ENCODE measurements around the gene MAPK8IP2. TPM values are rescaled to one million over a fixed set of nuclear protein-coding genes. Genes with fewer than 3 reads are reported as not detected.
A peak's percentile ranks its signal among the peaks of the same experiment; 100 is the strongest.

The MAPK8IP2 gene
- total RNA-seq, 4 donors from 2014 or later, result 2.1 to 5.4 (median 3.6) TPM

DNA sequence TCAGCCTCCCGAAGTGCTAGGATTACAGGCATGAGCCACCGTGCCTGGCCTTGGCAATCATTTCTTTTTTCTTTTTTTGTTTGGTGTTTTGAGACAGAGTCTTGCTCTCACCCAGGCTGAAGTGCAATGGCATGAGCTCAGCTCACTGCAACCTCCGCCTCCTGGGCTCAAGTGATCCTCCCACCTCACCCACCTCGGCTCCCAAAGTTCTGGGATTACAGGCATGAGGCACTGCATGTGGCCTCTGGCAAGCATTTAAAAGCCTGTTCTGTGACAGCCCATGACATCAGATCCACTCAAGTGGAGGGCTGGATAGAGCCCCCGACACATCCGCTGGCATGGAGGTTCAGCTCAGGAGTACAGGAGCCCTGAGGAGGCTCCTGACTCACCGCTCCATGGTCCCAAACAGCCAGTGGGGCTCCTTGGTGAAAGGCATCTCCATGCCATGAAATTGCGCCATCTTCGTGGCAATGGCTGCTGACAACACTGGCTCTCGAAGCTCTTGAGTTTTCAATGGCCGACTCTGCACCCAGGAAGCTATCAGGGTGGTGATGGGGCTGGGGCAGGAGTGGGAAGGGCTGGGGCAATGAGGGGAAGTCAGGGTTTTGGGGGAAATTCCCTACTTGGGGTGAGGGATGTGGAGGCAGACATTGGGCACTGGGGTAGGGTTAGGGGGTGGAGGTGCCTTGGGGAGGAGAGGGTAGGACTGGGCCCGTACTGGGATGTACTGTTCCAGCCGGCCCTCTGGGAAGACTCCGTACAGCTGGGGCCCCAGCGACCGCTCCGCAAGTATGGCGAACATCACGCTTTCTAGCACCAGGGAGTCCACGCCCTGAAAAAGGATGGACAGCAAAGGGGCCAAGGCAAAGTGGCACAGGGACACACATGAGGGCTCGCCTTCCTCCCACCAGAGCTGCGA lies 19.3 kb upstream of the MAPK8IP2 start:
- intact Hi-C loops (cut with DNase I; ENCODE audit: low total_unique reads), result no loop called here
- WGBS, 2 donors, result 92 to 95% methylated on average over 22 of the region's 22 CpGs
- peak overlapping the region; percentile 51 for H3K4me3 ChIP-seq (ENCODE audit: low read depth, poor library complexity, severe bottlenecking)
- DNase-seq (ENCODE audit: low spot score in 2 of 2), result no peak
- TF ChIP-seq, protein P1, sequence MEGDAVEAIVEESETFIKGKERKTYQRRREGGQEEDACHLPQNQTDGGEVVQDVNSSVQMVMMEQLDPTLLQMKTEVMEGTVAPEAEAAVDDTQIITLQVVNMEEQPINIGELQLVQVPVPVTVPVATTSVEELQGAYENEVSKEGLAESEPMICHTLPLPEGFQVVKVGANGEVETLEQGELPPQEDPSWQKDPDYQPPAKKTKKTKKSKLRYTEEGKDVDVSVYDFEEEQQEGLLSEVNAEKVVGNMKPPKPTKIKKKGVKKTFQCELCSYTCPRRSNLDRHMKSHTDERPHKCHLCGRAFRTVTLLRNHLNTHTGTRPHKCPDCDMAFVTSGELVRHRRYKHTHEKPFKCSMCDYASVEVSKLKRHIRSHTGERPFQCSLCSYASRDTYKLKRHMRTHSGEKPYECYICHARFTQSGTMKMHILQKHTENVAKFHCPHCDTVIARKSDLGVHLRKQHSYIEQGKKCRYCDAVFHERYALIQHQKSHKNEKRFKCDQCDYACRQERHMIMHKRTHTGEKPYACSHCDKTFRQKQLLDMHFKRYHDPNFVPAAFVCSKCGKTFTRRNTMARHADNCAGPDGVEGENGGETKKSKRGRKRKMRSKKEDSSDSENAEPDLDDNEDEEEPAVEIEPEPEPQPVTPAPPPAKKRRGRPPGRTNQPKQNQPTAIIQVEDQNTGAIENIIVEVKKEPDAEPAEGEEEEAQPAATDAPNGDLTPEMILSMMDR (IDR thresholded peaks at IDR 0.05), result no peak
- TF ChIP-seq POLR2A (IDR thresholded peaks at IDR 0.05), result no peak

DNA sequence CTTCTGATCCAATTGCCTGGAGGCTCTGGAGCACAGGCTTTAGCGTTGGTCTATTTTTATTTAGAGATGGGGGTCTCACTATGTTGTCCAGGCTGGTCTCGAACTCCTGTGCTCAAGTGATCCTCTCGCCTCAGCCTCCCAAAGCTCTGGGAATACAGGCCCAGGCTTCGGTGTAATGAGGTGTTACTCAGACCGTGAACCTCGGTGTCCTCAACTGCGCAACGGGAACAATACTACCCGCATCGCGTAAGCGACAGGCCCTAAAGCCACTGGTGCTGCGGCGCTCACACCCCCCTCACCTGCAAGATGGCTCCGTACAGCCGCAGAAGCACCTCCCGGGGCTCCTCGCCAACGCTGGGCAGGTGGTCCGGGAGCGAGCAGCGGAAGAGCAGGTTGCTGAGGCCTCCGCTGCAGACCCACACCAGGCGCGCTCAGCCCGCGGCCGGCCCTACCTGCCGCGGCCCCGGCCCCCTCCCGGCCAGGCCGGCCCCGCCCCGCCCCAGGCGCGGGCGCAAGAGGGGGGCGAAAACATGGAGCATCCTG lies 18.6 kb upstream of the MAPK8IP2 start:
- 10 to 13% methylated on average over 17 to 28 of the region's 39 CpGs for WGBS, 2 donors
- intact Hi-C loops (cut with DNase I; ENCODE audit: low total_unique reads), result no loop called here
- TF ChIP-seq, protein P1 (IDR thresholded peaks at IDR 0.05), result no peak
- no peak for TF ChIP-seq POLR2A (IDR thresholded peaks at IDR 0.05)
- no peak for DNase-seq (ENCODE audit: low spot score in 2 of 2)
- H3K4me3 ChIP-seq (ENCODE audit: low read depth, poor library complexity, severe bottlenecking), result peak overlapping the region; percentile 51

DNA sequence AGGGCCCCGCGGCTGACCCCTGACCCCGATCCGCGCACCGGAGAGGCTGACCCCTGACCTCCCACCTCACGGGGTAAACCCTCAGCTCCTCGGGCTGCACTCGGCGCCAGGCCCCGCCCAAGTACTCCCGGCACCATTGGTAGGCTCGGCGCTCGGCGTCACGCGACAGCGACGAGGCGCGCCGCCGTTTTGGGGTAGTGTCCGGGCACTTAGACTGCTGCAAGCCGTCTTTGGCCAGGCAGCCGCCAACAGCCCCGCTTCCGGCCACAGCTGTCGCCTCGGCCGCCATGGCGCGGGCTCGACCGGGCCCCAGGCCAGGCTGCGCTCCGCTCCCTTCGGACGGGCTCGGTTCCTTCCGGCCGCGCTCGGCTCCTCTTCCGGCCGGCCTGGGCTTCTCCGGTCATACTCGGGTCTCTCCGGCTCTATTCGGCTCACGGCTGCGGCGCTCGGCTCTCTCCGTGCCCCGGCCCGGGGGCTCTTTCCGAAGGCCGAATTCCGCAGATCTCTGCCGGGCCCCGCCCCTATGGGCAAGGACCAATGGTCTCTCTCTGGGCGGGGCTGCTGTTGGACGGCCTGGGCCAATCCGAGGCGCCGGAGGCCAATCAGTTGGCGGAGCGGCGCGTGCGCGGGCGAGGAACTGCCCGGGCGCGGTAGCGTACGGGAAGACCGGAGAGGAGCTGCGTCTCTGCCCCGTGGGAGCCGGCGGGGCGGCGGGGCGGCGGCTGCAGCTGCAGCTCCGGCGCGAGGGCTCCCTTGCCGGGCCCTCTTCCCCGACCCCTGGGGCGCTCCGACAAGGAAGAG lies 17.9 kb upstream of the MAPK8IP2 start, which contains the start of gene CHKB:
Gene CHKB, minus strand, starts transcription at position 357 of the 801 bp plus-strand sequence. Its CDS starts 68 bp downstream, at position 289.
- intact Hi-C loops (cut with DNase I; ENCODE audit: low total_unique reads), result no loop called here
- 0% methylated on average over 57 to 65 of the region's 96 CpGs for WGBS, 2 donors
- H3K4me3 ChIP-seq (ENCODE audit: low read depth, poor library complexity, severe bottlenecking), result peak within 1 kb of the TSS; percentile 51
- peak; percentile 97 to 99 for DNase-seq (ENCODE audit: low spot score in 2 of 2)
- TF ChIP-seq POLR2A (IDR thresholded peaks at IDR 0.05), result peak in 1 of 2 donors; percentile 44
- TF ChIP-seq, protein P1 (IDR thresholded peaks at IDR 0.05), result no peak

DNA sequence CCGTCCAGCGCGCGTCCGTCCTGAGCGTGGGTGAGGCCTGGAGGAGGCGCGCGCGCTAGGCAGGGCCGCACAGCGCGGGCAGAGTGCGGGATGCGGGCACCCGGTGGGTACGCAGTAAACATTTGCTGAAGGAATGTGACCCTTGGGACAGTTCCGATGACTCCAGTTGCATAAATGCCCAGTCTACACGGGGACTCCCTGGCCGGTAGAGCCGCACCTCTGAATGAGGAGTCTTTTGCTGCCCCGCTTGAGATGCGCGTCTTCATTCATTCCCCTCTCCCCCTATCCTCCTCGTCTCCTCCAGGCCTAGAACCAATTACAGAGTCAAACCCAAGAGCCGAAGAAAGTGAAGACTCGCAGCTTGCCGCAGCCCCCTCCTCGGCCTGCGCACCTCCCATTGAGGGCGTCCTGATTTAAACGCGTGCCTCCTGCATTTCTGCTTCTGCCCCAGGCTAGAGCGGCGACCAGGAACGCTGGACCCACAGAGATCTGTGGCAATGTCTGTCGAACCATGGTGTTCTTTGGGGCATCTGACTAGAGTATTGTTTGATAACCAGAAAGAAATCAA lies 17.2 kb upstream of the MAPK8IP2 start:
- 5 to 6% methylated on average over 29 to 37 of the region's 37 CpGs for WGBS, 2 donors
- TF ChIP-seq, protein P1 (IDR thresholded peaks at IDR 0.05), result no peak
- TF ChIP-seq POLR2A (IDR thresholded peaks at IDR 0.05), result no peak
- intact Hi-C loops (cut with DNase I; ENCODE audit: low total_unique reads), result no loop called here
- no peak for DNase-seq (ENCODE audit: low spot score in 2 of 2)
- peak overlapping the region; percentile 44 for H3K4me3 ChIP-seq (ENCODE audit: low read depth, poor library complexity, severe bottlenecking)
